Measurements from ENCODE around the gene PPP3CA.
A peak's percentile ranks its signal among the peaks of the same experiment; 100 is the strongest.

PPP3CA gene

DNA sequence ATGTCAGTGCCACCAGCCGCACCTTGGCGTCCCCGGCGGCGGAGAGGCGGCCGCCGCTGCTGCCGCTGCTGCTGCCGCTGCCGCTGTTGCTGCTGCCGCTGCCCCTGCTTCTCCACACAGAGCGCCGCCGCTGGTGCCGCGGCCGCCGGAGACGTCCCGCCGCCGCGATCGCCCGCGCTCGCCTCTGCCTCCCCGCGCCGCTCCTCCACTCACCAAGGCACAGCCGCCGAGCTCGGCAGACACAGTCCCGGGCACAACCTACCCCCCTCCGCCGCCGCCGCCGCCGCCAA is at the start of gene PPP3CA:
PPP3CA (minus strand) TSS at position 260 of the 290 bp plus-strand sequence.
- no peak for DNase-seq (ENCODE audit: low read depth)

DNA sequence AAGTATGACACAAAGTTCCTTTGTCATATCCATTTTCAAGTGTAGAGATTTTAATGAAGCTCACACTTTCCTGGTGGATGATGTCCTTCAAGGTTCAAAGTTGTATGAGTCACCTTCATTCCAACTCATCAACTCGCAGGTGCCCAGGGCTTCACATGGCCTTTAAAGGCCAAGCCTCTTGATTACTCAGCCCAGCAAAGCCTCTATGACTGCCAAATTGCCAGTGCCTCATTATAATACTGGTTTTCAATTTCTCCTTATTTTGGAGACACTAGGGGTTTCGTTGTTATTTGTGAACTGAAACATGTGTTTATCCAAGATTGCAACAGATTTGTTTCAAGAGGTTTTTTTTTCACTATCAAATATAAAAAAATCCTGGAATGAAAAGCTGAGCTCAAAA is 45.9 kb upstream of the PPP3CA start:
- no peak for DNase-seq (ENCODE audit: low read depth)

DNA sequence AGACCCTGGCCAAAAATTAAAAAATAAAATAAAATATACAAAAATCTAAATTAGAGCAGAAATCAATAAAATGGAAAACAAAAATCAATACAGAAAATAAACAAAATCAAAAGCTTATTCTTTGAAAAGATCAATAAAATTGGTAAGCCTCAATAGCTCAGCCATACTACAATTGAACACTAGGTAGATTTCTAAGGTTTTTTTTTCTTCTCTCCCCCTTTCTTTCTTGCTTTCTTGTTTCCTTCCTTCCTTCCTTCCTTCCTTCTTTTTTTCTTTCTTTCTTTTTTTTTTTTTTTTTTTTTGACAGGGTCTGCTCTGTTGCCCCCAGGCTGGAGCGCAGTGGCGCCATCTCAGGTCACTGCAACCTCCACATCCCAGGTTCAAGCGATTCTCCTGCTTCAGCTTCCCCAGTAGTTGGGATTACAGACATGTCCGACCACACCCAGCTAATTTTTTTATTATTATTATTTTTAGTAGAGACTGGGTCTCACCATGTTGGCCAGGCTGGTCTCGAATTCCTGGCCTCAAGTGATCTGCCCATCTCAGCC is 23.4 kb upstream of the PPP3CA start:
- DNase-seq (ENCODE audit: low read depth) = no peak

DNA sequence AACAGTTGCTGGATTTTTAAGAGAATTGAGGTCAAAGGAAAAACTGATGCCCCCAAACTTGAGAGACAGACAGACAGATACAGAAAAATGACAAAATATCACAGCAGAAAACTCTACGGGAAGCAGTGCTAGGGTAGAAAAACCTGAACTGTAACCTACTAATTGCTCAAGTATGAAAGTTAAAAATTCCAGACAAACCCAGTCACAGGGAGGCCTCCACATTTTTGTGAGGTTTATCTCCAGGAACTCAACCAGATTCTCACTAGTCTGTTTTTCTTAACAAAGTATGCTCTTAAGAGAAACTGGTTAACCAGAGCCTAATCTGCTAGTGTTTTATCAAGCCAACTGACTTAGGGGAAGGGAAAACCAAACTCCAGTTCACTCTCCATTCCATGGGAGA is 19.9 kb upstream of the PPP3CA start:
- DNase-seq (ENCODE audit: low read depth) = no peak

DNA sequence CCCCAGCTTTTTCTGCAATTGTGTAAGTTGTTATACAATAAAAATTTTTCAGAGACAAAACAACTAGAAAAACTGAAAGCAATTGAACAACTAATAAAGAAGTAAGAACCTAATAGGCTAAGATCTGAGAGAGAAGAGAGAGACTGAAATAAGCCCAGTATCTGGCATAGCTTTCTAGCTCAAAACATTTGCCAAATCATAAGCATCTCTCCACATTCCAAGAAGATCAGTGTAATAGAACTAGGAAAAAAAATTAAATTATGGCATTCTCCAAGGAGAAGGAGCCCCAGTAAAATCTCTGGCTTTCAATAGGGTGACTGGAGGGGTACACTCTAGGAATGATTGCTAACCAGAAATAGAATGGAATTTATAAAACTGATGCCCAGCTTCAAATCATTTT is 19.0 kb upstream of the PPP3CA start:
- no peak for DNase-seq (ENCODE audit: low read depth)

DNA sequence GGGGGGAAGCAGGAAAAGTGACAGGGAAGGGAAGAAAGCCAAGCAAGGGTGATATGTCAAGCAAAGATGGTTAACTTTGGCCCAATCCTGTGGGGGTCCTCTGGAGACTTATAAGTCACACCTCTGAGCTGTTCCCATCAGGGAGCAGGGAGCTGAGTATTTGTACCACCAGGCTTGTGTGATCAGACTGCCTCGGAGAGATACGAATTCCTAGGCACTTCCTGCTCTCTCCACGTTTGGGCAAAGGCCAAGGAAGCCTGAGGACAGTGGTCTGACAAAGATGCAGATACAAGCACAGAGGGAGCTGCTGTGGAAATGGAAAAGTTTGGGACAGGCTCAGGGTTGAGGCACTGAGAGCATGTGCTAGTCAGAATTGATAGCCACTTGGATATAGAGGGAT is 10.4 kb upstream of the PPP3CA start:
- DNase-seq (ENCODE audit: low read depth) = no peak

DNA sequence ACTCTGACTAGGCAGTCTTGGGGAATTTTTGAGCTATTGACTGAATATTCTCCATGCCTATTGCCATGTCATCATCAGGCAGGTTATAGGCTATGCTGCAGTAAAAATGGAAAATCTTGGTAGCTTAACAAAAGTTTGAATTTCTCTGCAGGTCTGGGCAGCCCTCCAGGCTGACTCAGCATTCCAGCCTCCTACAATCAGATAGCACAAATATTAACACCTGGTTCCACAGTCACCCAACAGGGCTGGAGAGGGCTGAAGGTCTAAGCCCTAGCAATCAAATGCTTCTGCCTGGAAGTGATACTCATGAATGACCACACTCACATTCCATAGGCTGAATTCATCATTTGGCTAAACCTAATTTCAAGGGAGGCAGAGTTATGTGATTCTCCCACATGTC is 9.6 kb upstream of the PPP3CA start:
- DNase-seq (ENCODE audit: low read depth) = no peak

DNA sequence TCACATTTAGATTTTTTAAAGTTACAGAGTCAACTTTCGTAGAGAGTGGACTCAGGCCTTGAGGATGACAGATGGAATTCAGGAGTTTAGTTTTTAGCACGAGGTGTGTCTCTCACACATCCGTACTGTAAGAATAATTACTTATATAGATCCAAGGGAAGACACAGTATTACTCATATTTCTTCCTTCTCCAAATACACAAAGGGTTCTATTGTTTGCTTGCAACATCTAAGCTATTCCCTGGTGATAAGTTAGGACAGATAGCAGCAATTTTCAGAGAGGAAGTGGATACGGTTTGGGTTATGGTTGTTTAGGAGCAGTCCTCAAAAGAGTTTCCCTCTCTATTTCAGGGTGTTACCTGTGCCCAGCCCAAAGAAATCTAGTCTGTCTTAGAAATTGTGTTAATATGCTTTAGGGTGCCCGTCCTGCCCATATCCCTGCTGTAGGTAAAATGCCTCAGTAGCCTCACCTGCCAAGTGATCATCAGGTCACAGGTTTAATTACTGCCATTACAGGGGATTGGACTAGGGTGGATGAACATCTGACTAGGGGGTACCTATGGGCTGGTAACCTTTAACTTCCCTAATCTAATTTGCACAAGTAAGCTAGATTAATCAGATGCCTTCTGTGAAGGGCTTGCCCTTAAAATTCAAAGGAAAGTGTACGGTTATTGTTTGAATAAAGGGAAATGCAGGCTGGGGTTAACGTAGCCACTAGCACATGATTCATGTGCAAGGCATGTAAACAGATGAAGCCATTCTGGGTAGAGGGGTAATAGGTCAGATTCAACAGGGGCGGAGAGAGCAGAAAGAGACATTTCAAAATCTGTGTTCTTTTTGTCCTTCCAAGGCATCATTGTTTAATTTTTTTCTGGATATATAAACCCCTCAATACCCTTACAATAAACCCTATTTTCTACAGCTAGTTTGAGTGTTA is 8.7 kb upstream of the PPP3CA start:
- DNase-seq (ENCODE audit: low read depth) = no peak

DNA sequence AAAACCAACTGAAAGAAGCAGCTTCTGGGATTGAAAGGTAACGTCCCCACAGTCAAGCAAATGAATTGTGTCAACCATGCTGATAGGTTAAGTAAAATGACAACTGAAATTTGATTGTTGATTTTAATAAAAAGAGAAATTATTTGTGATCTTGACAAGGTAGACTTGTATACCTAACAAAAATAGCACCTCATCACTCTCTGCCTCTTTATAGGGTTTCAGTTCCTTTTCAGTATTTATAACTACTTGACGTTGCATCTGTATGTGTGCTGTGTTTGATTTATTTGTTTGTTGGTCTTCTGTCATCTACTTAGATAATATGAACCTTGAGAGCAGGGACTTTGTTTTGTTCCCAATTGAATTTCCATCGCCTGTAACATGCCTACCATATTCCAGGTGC is 7.9 kb upstream of the PPP3CA start:
- no peak for DNase-seq (ENCODE audit: low read depth)

DNA sequence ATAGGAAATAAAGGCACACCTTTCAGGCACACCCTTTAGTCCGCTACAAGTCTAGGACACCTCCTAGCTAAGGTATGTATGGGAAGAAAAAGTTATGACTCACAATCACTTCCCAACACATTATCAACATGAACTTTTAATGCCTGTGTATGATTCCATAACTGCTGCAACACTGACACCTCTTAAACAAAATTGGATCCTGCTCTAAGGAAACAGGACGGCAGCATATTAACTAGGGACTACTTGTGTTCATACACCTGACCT is 2.4 kb upstream of the PPP3CA start:
- DNase-seq (ENCODE audit: low read depth) = no peak

DNA sequence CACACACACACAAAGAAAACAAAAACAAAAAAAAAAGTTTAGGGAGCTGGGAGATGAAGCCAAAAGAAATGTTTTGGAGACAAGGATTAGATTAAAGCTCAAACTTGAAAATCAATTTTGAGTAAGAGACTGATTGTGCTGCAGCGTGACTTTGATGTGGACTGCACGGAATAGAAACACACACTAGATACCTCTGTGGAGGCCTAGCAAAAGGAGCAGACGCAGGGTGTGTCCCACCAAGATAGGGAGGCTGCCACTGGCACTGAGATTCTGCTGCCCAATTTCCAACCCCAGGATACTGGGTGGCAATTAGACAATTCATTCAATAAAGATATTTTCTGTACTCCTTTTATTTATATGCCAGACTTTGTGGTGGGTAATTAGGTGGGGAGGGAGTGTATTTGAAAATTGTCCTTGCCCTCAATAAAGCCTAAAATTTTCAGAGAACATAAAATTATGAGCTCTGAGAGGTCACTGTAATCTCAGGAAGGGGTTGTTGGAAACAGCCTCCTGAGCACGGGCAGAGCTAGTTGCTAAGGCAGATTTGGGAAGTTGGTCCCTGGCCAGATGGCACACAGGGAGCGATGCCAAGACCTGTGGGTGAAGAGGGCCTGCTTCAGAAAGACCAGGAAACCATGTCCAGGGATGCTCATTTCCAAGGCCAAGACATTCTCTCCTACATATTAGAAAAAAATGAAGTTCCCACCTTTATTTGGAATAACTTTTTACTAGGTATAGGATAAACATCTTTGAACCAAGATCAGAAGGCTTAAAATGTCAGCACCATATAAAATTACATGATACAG is 1.9 kb upstream of the PPP3CA start:
- DNase-seq (ENCODE audit: low read depth) = no peak

DNA sequence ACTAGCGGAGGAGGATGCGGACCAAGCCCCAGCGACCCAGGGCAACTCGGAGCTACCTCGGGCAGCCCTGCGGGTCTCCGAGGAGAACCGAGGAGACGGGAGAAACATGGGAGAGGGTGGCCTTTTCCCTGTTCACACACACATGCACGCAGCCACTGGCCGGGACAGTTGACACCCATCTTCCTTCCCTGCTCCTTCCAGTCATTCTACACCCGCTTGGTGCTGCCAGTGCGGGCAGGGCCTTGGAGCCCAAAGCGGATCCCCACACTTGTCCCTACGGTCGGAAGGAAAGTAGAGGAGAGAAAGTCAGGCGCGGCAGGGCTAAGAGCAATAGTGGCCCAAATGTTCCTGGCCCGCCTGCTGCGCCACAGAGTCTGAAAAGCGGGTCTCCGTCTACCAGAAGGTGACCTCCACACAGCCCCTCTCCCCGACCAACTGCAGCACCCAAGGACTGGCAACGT is 1.1 kb upstream of the PPP3CA start:
- DNase-seq (ENCODE audit: low read depth) = no peak

DNA sequence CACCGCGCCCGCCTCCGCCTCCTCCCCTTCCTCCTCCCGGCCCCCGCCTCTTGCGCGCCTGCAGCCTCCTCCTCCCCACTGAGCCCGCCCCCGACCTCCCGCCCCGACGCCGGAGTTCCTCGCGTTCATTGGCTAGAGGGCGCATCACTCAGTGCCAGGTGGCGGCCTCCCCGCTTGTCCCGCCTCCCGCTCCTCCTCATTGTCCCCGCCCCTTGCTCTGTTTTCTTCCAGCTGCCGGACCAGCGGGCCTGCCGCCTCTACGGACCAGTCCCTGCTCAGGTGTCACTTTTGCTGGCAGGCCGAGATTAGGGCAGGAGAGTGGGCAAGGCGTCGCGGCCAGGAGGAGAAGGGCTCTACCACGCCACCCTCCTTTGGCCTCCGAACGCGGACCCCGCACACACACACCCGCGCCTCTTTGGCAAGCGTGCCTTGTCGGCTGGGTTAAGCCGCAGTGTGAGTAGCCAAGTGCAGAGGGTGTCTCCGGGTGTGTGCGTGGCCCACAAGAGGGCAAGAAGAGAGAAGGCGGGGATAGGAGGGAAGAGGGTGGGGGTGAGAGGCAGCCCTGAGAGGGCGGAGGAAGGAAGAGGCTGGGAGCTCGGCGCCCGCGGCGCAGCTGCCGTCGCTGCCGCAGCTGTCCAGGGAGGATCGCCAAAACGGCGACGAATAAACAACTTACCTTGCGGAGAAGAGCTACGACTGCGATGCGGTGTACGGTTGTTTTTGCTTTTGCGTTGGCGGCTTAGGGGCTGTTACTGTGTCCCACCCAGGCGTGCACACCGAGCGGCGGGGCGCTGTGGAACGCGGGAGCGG is 436 bp upstream of the PPP3CA start:
- peak; percentile 99 for DNase-seq (ENCODE audit: low read depth)

DNA sequence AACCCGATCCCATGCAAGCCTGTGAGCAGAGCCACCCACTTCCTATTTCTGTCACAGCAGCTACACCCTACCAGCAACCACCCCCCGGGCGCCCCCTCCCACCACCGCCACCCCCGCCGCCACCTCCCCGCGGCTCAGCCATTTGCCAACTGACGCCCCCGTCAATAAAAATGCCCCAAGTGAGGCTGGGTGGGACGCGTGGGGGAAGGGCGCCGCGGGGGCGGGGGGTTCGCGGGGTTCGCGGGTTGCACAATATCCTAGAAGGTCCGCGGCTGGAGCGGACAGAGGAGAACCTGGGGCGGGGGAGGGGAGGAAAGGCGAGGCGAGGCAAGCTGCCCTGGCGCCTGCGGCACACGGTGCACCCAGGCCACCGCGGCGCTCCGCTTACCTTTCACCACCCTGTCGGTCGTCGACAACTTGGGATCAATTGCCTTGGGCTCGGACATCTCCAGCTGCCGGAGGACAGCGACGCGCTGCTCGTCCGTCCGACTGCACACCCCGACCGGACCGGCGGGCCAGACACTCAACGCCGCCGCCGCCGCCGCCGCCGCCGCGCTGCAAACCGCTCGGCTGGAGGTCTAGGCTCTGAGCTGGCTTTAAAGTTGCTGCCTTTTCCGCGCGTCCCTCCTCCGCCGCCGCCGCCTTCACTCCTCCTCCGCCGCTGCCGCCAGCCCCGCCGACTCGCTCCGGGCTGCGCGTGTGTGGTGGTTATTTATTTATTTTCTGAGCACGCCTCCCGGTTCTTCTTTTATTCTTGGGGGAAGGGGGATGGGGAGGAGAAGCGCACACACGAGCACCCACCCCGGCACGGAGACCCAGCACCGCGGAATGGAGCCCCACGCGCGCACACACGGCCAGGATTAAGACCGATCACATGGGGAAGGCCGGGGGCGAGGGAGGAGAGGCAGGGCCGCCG is 717 bp downstream of the PPP3CA start:
- DNase-seq (ENCODE audit: low read depth) = peak; percentile 19

DNA sequence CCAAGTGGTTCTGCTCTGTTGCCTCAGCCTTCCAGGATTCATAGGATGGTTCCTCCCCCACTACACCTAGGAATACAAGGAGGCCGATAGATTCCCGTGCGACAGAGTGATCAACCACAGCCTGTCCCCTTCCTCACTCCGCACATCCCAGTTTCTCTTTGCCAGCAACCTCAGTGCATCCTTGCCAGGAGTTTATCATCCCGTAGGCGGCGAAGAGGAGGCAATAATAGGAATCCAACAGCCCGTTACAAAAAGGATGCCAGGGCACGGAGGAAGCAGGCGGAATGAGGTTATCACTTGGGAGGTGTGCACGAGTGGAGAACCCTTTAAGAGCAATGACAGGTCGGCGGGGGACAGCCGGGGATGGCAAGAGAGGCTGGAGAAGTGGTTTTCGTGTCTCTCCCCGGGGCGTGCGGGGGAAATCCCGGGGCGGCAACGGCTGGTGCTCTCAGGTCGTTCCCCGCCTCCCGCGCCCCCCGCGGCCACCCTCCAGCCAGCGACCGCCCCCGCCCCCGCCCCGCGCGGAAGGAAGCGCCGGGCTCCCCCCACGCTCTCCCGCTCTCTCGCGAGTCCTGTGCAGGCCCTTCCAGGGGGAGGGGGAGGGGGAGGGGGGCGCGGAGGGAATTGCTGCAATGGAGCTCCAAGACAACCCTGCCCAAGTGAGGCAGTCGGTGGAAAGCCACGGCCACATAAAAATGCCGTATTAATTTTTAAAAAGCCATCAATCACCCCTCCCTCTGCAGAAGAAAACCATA is 1.6 kb downstream of the PPP3CA start:
- peak; percentile 23 for DNase-seq (ENCODE audit: low read depth)

DNA sequence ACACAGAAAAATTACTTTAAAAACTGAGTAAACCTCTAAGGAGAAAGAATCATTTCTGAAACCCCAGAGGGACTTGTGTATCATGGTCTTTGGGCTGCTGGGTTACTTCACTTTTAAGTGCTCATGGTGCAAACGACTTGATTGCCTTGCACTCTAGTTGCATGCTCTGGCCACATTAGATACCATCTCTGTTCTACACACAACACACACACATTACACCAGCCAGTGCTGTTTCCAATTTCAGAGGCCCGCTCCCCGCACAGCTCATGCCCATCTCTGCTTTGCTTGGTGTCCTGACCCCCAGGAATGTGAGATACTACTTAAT is 2.1 kb downstream of the PPP3CA start:
- no peak for DNase-seq (ENCODE audit: low read depth)

DNA sequence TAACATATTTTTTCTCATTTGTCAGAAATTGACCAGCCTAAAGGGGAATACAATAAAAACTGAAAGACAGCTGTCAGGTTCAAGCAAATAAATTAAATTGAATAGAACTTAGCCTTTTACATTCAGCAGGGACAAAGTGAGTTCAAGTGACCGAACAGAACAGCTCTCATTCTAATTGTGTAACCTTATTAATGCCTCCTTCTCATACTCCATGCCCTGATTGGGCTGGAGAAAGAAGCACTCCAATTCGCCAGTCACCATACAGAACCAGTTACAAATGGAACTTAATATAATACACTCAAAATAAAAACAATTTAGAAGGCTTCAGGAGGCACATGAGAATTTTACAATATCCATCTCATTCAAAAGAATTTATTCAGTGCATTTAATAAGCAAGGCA is 8.0 kb downstream of the PPP3CA start:
- DNase-seq (ENCODE audit: low read depth) = no peak

DNA sequence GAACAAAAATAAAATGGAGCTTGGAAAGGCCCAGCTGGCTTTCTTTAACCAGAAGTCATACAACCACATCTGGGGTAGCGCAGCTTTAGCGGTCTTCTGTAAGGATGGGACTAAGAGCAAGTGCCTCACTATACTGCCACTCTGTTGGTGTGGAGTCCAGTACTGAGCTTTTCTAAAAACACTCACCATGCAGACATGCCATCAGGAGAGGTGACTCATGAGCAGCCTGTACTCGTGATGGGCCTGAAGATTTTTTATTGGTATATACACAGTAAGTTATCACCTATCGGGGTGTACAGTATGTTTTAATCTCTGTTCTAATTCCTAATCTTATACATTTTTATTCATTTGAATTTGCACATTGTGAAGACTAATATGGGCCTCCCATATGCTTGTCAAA is 9.6 kb downstream of the PPP3CA start:
- DNase-seq (ENCODE audit: low read depth) = no peak

DNA sequence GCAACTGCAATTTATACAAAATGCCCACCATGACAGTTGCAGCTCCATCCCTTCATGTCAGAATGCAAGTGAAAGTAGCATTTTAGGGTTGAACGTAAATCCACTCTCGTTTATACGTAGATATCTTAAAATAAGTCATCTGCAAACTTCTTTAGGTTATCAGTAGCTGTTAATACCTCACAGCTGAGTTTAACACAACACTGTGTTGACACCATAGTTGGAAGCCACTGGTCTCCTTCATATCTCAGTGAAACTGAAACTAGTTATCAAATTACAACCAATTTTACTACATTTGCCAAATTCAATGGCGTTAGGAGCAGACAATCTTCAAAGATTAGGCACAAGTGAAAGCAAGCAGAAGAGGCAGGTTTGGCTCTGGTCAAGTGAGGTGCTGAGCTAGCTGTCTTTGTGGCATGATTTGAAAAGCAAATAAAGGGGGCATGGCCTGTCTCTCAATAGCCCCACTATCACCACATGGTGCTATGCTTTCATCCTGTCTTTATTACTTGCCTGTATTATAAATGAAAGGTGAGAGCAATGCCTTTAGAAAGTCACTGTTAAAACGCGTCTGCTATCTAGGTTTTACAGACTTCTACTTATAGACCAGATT is 12.3 kb downstream of the PPP3CA start:
- no peak for DNase-seq (ENCODE audit: low read depth)

DNA sequence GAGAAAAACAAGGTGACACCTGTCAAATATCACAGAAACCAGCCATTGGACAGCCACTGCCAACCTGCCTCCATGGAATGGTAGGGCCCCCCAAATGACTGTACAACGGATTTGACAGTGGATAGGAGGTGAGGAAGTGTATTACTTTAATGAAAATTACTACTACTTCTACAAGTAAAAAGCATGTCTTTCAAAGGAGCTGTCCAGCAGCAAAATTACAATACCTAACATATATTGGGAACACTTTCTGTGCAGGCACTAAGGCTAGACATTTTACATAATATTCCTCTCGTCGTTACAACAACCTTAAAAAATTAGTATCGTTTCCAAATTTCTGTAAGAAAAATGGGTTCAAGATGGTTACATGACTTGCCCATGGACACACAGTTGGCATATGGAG is 14.9 kb downstream of the PPP3CA start:
- no peak for DNase-seq (ENCODE audit: low read depth)
